HEK293T (cell line): ENCODE measurements around the gene ANO2.

ENCODE experiments used
- CTCF ChIA-PET: fragments of 350-600 bp; formaldehyde crosslinking; extraction: SDS; loops from one replicate; lab custom pipeline; 2021; ENCODE audit warnings: antibody characterized with exemption, inconsistent platforms; lab: Yijun Ruan, JAX
- POLR2A ChIA-PET: fragments of 350-600 bp; formaldehyde crosslinking; extraction: SDS; loops from one replicate; lab custom pipeline; 2020; ENCODE audit warnings: antibody characterized with exemption, inconsistent platforms; lab: Yijun Ruan, JAX
- DNase-seq: peaks from one replicate; pipeline ENCODE4 v3.0.0; 2012; ENCODE audit warnings: mixed read lengths; ENCODE audit errors: extremely low spot score
- ARNT ChIP-seq: fragments of 450-650 bp; IDR thresholded peaks from 2 replicates; pipeline ENCODE4 v1.6.1; 2017; ENCODE audit warnings: mild to moderate bottlenecking
- BHLHE40 ChIP-seq: fragments of 450-650 bp; IDR thresholded peaks from 2 replicates; pipeline ENCODE4 v1.6.1; 2016; ENCODE audit warnings: mild to moderate bottlenecking, moderate library complexity, borderline replicate concordance
- CTBP1 ChIP-seq: fragments of 450-650 bp; IDR thresholded peaks from 2 replicates; pipeline ENCODE4 v1.6.1; 2016; ENCODE audit warnings: borderline replicate concordance
- ELF4 ChIP-seq: fragments of 450-650 bp; IDR thresholded peaks from 2 replicates; pipeline ENCODE4 v1.6.1; 2017; ENCODE audit warnings: antibody characterized with exemption
- FOXA1 ChIP-seq: fragments of 450-650 bp; IDR thresholded peaks from 2 replicates; pipeline ENCODE4 v1.6.1; 2016; ENCODE audit warnings: mild to moderate bottlenecking
- FOXK2 ChIP-seq: fragments of 450-650 bp; IDR thresholded peaks from 2 replicates; pipeline ENCODE4 v1.6.1; 2016; ENCODE audit warnings: mild to moderate bottlenecking
- FOXM1 ChIP-seq: fragments of 450-650 bp; IDR thresholded peaks from 2 replicates; pipeline ENCODE4 v1.6.1; 2017; ENCODE audit warnings: mild to moderate bottlenecking, borderline replicate concordance
- HDGF ChIP-seq: fragments of 450-650 bp; IDR thresholded peaks from 2 replicates; pipeline ENCODE4 v1.6.1; 2017; ENCODE audit warnings: antibody characterized with exemption, borderline replicate concordance
- L3MBTL2 ChIP-seq: fragments of 450-650 bp; conservative IDR thresholded peaks from 2 replicates; pipeline ENCODE4 v1.6.1; 2016; ENCODE audit warnings: mild to moderate bottlenecking
- LEF1 ChIP-seq: fragments of 450-650 bp; IDR thresholded peaks from 2 replicates; pipeline ENCODE4 v1.6.1; 2017; ENCODE audit warnings: mild to moderate bottlenecking, borderline replicate concordance
- NFRKB ChIP-seq: fragments of 450-650 bp; IDR thresholded peaks from 2 replicates; pipeline ENCODE4 v1.6.1; 2016; ENCODE audit warnings: mild to moderate bottlenecking, moderate library complexity
- PKNOX1 ChIP-seq: fragments of 450-650 bp; IDR thresholded peaks from 2 replicates; pipeline ENCODE4 v1.6.1; 2016
- SP1 ChIP-seq: fragments of 450-650 bp; IDR thresholded peaks from 2 replicates; pipeline ENCODE4 v1.6.1; 2017
- SUZ12 ChIP-seq: fragments of 450-650 bp; IDR thresholded peaks from 2 replicates; pipeline ENCODE4 v1.6.1; 2016; ENCODE audit warnings: mild to moderate bottlenecking
- TARDBP ChIP-seq: fragments of 450-650 bp; IDR thresholded peaks from 2 replicates; pipeline ENCODE4 v1.6.1; 2016
- ZNF384 ChIP-seq: fragments of 450-650 bp; IDR thresholded peaks from 2 replicates; pipeline ENCODE4 v1.6.1; 2016

Gene ANO2

GRCh38 chr12:5783289-5783920 lies 161.7 kb downstream of the ANO2 start:
- ChIA-PET CTCF (interaction anchor here (1.0 to 1.3 kb wide), 2 partner anchors 12 to 38 kb away, joined by 3 read pairs; no protein-coding TSS in a partner anchor), POLR2A (no interaction called here)
- no peak for DNase-seq
- TF ChIP-seq BHLHE40: no peak
- no peak for TF ChIP-seq FOXA1
- TF ChIP-seq ELF4: no peak

GRCh38 chr12:5780536-5780935 lies 164.5 kb downstream of the ANO2 start:
- POLR2A ChIA-PET: no interaction called here
- TF ChIP-seq LEF1 (no peak), HDGF (no peak), BHLHE40 (no peak), FOXM1 (no peak)
- no peak for DNase-seq
- CTCF ChIA-PET: no interaction called here

- DNase-seq: no peak
- TF ChIP-seq SUZ12 (no peak), NFRKB (no peak), ZNF384 (no peak), LEF1 (no peak), SP1 (no peak)
- POLR2A ChIA-PET: no interaction called here
- CTCF ChIA-PET: no interaction called here
Measured at GRCh38 chr12:5779401-5779800, 165.7 kb downstream of the ANO2 start.

GRCh38 chr12:5778821-5779220 lies 166.2 kb downstream of the ANO2 start:
- no peak for TF ChIP-seq L3MBTL2
- TF ChIP-seq HDGF: no peak
- no peak for TF ChIP-seq ELF4
- no peak for TF ChIP-seq NFRKB
- TF ChIP-seq FOXA1: no peak
- TF ChIP-seq LEF1: no peak
- TF ChIP-seq ARNT: no peak
- TF ChIP-seq ZNF384: no peak
- TF ChIP-seq TARDBP: no peak
- no peak for TF ChIP-seq CTBP1
- no peak for TF ChIP-seq FOXM1
- TF ChIP-seq FOXK2: no peak
- DNase-seq: no peak
- POLR2A ChIA-PET: no interaction called here
- CTCF ChIA-PET: no interaction called here

- CTCF ChIA-PET: no interaction called here
Measured at GRCh38 chr12:5777451-5777850, 167.6 kb downstream of the ANO2 start.

GRCh38 chr12:5776091-5776490 lies 169.0 kb downstream of the ANO2 start:
- ChIA-PET POLR2A (no interaction called here), CTCF (no interaction called here)
- TF ChIP-seq SUZ12 (no peak), LEF1 (no peak), TARDBP (no peak), HDGF (no peak), BHLHE40 (no peak), FOXM1 (no peak), PKNOX1 (no peak)
- DNase-seq: no peak

More at GRCh38 chr12:5777451-5777850, 167.6 kb downstream of the ANO2 start:
- no peak for DNase-seq
- TF ChIP-seq SP1: no peak
- TF ChIP-seq HDGF: no peak
- TF ChIP-seq FOXK2: no peak
- TF ChIP-seq SUZ12: no peak
- no peak for TF ChIP-seq LEF1
- TF ChIP-seq PKNOX1: no peak
- no peak for TF ChIP-seq NFRKB
- no peak for TF ChIP-seq BHLHE40
- TF ChIP-seq ELF4: no peak
- TF ChIP-seq TARDBP: no peak
- no peak for TF ChIP-seq ARNT
- TF ChIP-seq L3MBTL2: no peak
- no peak for TF ChIP-seq FOXM1
- no peak for TF ChIP-seq FOXA1
- no peak for TF ChIP-seq CTBP1
- no peak for TF ChIP-seq ZNF384
- POLR2A ChIA-PET: no interaction called here

- DNase-seq: no peak
- ChIA-PET POLR2A (no interaction called here), CTCF (no interaction called here)
- TF ChIP-seq L3MBTL2 (no peak), BHLHE40 (no peak), ZNF384 (no peak), ELF4 (no peak), PKNOX1 (no peak)
Measured at GRCh38 chr12:5773550-5773949, 171.5 kb downstream of the ANO2 start.
